AG09309 (cell line): Measurements from ENCODE around the gene MCTP1.
"Not testable (repeated sequence)": the region's sequence is repeated elsewhere in the genome, so short reads cannot be mapped to it uniquely, and the experiment has no call there.

Source experiments
- DNase-seq: peaks from one replicate; pipeline ENCODE4 v3.0.0-alpha.2; 2010; ENCODE audit warnings: low read depth
- H3K4me3 ChIP-seq: 2 replicates; pipeline ENCODE4 v1.5.1; 2011; ENCODE audit warnings: mild to moderate bottlenecking, low read depth, low read length, moderate library complexity; ENCODE audit not compliant: control insufficient read depth
- CTCF ChIP-seq: IDR thresholded peaks from 2 replicates; pipeline ENCODE4 v1.5.1; 2011; ENCODE audit warnings: mild to moderate bottlenecking, low read depth, low read length, inconsistent platforms; ENCODE audit not compliant: insufficient read depth, control insufficient read depth; ENCODE audit errors: missing control alignments

MCTP1 gene

GRCh38 chr5:95221234-95221633 is 63.7 kb downstream of the MCTP1 start:
- DNase-seq: no peak
- no peak overlapping the region for H3K4me3 ChIP-seq
- TF ChIP-seq CTCF: no peak

- H3K4me3 ChIP-seq: no peak overlapping the region
- DNase-seq: no peak
- TF ChIP-seq CTCF: no peak
These were observed 64.5 kb downstream of the MCTP1 start for GRCh38 chr5:95220381-95220780.

- DNase-seq: no peak
- TF ChIP-seq CTCF: no peak
- no peak overlapping the region for H3K4me3 ChIP-seq
These were observed 65.5 kb downstream of the MCTP1 start for GRCh38 chr5:95219411-95219810.

GRCh38 chr5:95217881-95218280 is 67.0 kb downstream of the MCTP1 start:
- no peak for DNase-seq
- H3K4me3 ChIP-seq: no peak overlapping the region
- TF ChIP-seq CTCF: no peak

GRCh38 chr5:95217351-95217750 is 67.5 kb downstream of the MCTP1 start:
- no peak overlapping the region for H3K4me3 ChIP-seq
- DNase-seq: no peak
- no peak for TF ChIP-seq CTCF

- TF ChIP-seq CTCF: no peak
- no peak for DNase-seq
- H3K4me3 ChIP-seq: no peak overlapping the region
These were observed 68.5 kb downstream of the MCTP1 start for GRCh38 chr5:95216136-95216955.

GRCh38 chr5:95207811-95208210 is 77.1 kb downstream of the MCTP1 start:
- not testable (repeated sequence) for DNase-seq, H3K4me3 ChIP-seq
